Panc1 (cell line): ENCODE measurements around the gene PGRMC2. TPM values are rescaled to one million over a fixed set of nuclear protein-coding genes. Genes with fewer than 3 reads are reported as not detected.

Source experiments
- ATAC-seq: fragments of 200-7000 bp; cut with Tn5 transposase; 2 replicates; pipeline ENCODE4 v1.9.1; 2020; ENCODE audit warnings: mild to moderate bottlenecking, moderate library complexity
- BruUV-seq: library from RNA; stranded (reverse); fragments of 400-500 nt; replicated peaks from 2 replicates; lab custom pipeline; 2021; lab: Mats Ljungman, UMichigan
- CTCF ChIA-PET: fragments of 300-600 bp; sonication (Branson Sonifier 250); formaldehyde crosslinking; loops from one replicate; lab custom pipeline; 2022; ENCODE audit warnings: antibody characterized with exemption; lab: Charles Lee
- POLR2A ChIA-PET: fragments of 300-600 bp; sonication (Branson Sonifier 250); formaldehyde crosslinking; loops from one replicate; lab custom pipeline; 2022; ENCODE audit warnings: antibody characterized with exemption; lab: Charles Lee
- DNase-seq: peaks from one replicate; pipeline ENCODE4 v3.0.0-alpha.2; 2010; ENCODE audit warnings: low read depth, low spot score
- H3K27ac ChIP-seq: 2 replicates; pipeline ENCODE4 v1.5.1; 2011; ENCODE audit warnings: mild to moderate bottlenecking, low read length, inconsistent platforms
- H3K27me3 ChIP-seq: fragments of 200-500 bp; sonication (Bioruptor generic); 2 replicates; pipeline ENCODE4 v1.6.0; 2014; ENCODE audit warnings: low read length, inconsistent platforms; ENCODE audit not compliant: control insufficient read depth, insufficient read depth
- H3K36me3 ChIP-seq: fragments of 200-500 bp; sonication (Bioruptor generic); 2 replicates; pipeline ENCODE4 v1.5.1; 2014; ENCODE audit warnings: inconsistent platforms, mild to moderate bottlenecking, low read length, moderate library complexity; ENCODE audit not compliant: control insufficient read depth, insufficient read depth
- H3K4me1 ChIP-seq: 2 replicates; pipeline ENCODE4 v1.5.1; 2011; ENCODE audit warnings: inconsistent platforms, mild to moderate bottlenecking, low read length, moderate library complexity; ENCODE audit not compliant: control insufficient read depth, insufficient read depth
- H3K4me3 ChIP-seq, 2 experiments: 2 replicates each; pipeline ENCODE4 v1.5.1; 2011 to 2012; ENCODE audit warnings: low read depth in 2 of 2, low read length in 2 of 2, mild to moderate bottlenecking in 2 of 2, inconsistent platforms in 1 of 2, moderate library complexity in 1 of 2
- H3K9me3 ChIP-seq: fragments of 200-500 bp; sonication (Bioruptor generic); 2 replicates; pipeline ENCODE4 v1.5.1; 2014; ENCODE audit warnings: low read depth, mild to moderate bottlenecking, inconsistent platforms, low read length, moderate library complexity; ENCODE audit not compliant: control insufficient read depth, insufficient read depth
- POLR2AphosphoS5 ChIP-seq: IDR thresholded peaks from 2 replicates; pipeline ENCODE4 v1.6.1; 2012; ENCODE audit warnings: mild to moderate bottlenecking, low read depth, low read length, moderate library complexity
- REST ChIP-seq, 2 experiments: IDR thresholded peaks; 2 replicates each; pipeline ENCODE4 v1.6.1; 2011 to 2012; ENCODE audit warnings: low read depth in 2 of 2, control low read depth in 1 of 2, low read length in 1 of 2, mild to moderate bottlenecking in 1 of 2, moderate library complexity in 1 of 2; ENCODE audit not compliant: insufficient read depth in 1 of 2
- SIN3A ChIP-seq: IDR thresholded peaks from 2 replicates; pipeline ENCODE4 v1.6.1; 2012; ENCODE audit warnings: low read depth, mild to moderate bottlenecking, low read length, moderate library complexity, borderline replicate concordance; ENCODE audit not compliant: insufficient read depth
- TCF7L2 ChIP-seq: IDR thresholded peaks from 2 replicates; pipeline ENCODE4 v1.6.1; 2011; ENCODE audit warnings: mild to moderate bottlenecking, low read depth, low read length, inconsistent platforms
- in situ Hi-C: cut with HindIII; loops from 2 replicates; pipeline ENCODE4 v1.10.0; 2016; ENCODE audit warnings: low sequenced_read_pairs, low pct_unique_long_range_greater_than_20kb
- intact Hi-C: fragments of 100-400 bp; cut with micrococcal nuclease; formaldehyde crosslinking; loops from one replicate; pipeline ENCODE4 v1.10.0; 2022; ENCODE audit not compliant: unreplicated experiment
- total RNA-seq: library from RNA; stranded (reverse); gene quantifications from one replicate; pipeline ENCODE4 v1.2.1, GENCODE V29; 2021; ENCODE audit not compliant: unreplicated experiment
- TF ChIP-seq, protein P1 (sequence below): fragments of 450-650 bp; IDR thresholded peaks from 2 replicates; pipeline ENCODE4 v1.5.1; 2017; ENCODE audit warnings: mild to moderate bottlenecking

Gene PGRMC2
- total RNA-seq, 1 experiment from 2014 or later: 47.6 TPM

GRCh38 chr4:128310266-128310697 lies 22.7 kb upstream of the PGRMC2 start:
- intact Hi-C loops: no loop called here
- Histone ChIP-seq H3K4me1 (no peaks in the 10 kb centered on the region), H3K27ac (no peak overlapping the region), H3K4me3 (no peak overlapping the region), H3K27me3 (no peaks in the 10 kb centered on the region), H3K36me3 (no peaks in the 10 kb centered on the region), H3K9me3 (no peaks in the 10 kb centered on the region)
- TF ChIP-seq TCF7L2 (no peak), POLR2AphosphoS5 (no peak), REST (IDR thresholded peaks at IDR 0.05; ENCODE audit: insufficient read depth in 1 of 2, low read depth in 2 of 2, low read length in 1 of 2) (no peak)
- TF ChIP-seq, protein P1, sequence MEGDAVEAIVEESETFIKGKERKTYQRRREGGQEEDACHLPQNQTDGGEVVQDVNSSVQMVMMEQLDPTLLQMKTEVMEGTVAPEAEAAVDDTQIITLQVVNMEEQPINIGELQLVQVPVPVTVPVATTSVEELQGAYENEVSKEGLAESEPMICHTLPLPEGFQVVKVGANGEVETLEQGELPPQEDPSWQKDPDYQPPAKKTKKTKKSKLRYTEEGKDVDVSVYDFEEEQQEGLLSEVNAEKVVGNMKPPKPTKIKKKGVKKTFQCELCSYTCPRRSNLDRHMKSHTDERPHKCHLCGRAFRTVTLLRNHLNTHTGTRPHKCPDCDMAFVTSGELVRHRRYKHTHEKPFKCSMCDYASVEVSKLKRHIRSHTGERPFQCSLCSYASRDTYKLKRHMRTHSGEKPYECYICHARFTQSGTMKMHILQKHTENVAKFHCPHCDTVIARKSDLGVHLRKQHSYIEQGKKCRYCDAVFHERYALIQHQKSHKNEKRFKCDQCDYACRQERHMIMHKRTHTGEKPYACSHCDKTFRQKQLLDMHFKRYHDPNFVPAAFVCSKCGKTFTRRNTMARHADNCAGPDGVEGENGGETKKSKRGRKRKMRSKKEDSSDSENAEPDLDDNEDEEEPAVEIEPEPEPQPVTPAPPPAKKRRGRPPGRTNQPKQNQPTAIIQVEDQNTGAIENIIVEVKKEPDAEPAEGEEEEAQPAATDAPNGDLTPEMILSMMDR: peak; percentile 11; the same call in 1 of the 2 replicates
- no TSS peak for BruUV-seq
- ChIA-PET POLR2A (interaction anchor here (0.5 kb wide), 1 partner anchor 199 kb away, joined by 3 read pairs; no protein-coding TSS in a partner anchor), CTCF (no interaction called here)
- in situ Hi-C loops: no loop called here
- DNase-seq (no peak), ATAC-seq (no peak; the same call in 1 of the 2 replicates)

GRCh38 chr4:128309585-128309984 lies 22.0 kb upstream of the PGRMC2 start:
- Histone ChIP-seq H3K27ac (no peak overlapping the region), H3K36me3 (no peaks in the 10 kb centered on the region), H3K4me3 (no peak overlapping the region), H3K27me3 (no peaks in the 10 kb centered on the region), H3K9me3 (no peaks in the 10 kb centered on the region), H3K4me1 (no peaks in the 10 kb centered on the region)
- ATAC-seq (no peak), DNase-seq (no peak)
- POLR2A ChIA-PET: no interaction called here
- intact Hi-C loops (no loop called here), in situ Hi-C loops (no loop called here)
- CTCF ChIA-PET: no interaction called here
- no TSS peak for BruUV-seq
- no peak for TF ChIP-seq SIN3A
- TF ChIP-seq TCF7L2: no peak
- no peak for TF ChIP-seq REST (IDR thresholded peaks at IDR 0.05; ENCODE audit: insufficient read depth in 1 of 2, low read depth in 2 of 2, low read length in 1 of 2)
- TF ChIP-seq POLR2AphosphoS5: no peak
- TF ChIP-seq, protein P1: no peak
